ENCODE measurements around the gene PTPRO.

PTPRO gene

GRCh38 chr12:15446807-15447206 lies 124.5 kb downstream of the PTPRO start:
- DNase-seq (ENCODE audit: low read depth in 2 of 2): no peak

GRCh38 chr12:15453613-15454012 lies 131.3 kb downstream of the PTPRO start:
- DNase-seq (ENCODE audit: low read depth in 2 of 2): no peak

GRCh38 chr12:15458008-15458407 lies 135.7 kb downstream of the PTPRO start:
- DNase-seq (ENCODE audit: low read depth in 2 of 2): no peak

GRCh38 chr12:15468911-15469310 lies 146.6 kb downstream of the PTPRO start:
- DNase-seq (ENCODE audit: low read depth in 2 of 2): no peak

- DNase-seq (ENCODE audit: low read depth in 2 of 2): no peak
Measured at GRCh38 chr12:15469356-15469755, 147.0 kb downstream of the PTPRO start.

DNA sequence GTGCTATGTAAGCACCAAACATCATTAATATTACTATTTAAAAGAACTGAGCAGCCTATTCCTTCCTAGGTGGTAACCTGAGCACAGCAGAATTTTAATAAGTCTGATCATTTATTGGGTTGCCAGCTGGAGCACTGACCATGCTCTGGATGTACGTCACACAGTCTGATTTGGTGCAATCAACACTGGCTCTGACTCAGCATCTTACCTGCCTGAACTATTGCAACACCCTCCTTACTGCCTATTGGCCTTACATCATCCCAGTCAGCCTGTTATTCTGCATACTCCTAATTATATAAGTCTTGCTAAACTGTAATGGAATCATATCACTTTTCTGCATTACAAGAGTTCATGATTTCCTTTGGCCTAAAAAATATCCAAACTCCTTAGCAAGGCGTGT lies 149.7 kb downstream of the PTPRO start:
- no peak for DNase-seq (ENCODE audit: low read depth in 2 of 2)

GRCh38 chr12:15474766-15475165 lies 152.5 kb downstream of the PTPRO start:
- DNase-seq (ENCODE audit: low read depth in 2 of 2): no peak

DNA sequence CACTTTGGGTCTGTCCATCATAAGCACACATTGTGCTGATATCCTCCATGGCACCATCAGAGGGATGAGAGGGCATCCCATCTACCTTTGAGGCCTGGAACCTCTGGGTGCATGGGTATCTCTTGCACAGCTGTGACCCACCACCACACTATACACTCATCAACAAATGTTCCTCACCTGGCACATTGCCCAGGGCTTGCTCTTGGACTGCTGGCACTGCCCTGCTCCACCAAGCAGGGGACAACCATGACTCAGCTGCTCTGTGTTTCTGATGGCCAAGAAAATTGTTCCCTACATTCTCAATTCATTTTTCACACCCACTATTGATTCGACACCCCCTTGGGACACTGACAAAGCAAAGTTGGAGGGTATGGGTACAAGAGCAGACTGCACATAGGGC lies 155.5 kb downstream of the PTPRO start:
- DNase-seq (ENCODE audit: low read depth in 2 of 2): no peak

DNA sequence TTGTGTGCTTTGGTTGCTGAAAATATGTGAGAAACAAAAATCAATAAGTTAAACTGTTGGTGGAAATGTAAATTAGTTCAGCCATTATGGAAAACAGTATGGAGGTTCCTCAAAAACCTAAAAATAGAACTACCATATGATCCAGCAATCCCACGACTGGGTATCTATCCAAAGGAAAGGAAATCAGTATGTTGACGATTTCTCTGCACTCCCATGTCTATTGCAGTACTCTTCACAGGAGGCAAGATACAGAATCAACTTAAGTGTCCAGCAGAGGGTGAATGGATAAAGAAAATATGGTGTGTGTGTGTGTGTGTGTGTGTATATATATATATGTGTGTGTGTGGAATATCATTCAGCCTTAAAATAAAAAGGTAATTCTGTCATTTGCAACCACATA lies 159.5 kb downstream of the PTPRO start:
- no peak for DNase-seq (ENCODE audit: low read depth in 2 of 2)

- no peak for DNase-seq (ENCODE audit: low read depth in 2 of 2)
Measured at GRCh38 chr12:15485466-15485865, 163.2 kb downstream of the PTPRO start.

DNA sequence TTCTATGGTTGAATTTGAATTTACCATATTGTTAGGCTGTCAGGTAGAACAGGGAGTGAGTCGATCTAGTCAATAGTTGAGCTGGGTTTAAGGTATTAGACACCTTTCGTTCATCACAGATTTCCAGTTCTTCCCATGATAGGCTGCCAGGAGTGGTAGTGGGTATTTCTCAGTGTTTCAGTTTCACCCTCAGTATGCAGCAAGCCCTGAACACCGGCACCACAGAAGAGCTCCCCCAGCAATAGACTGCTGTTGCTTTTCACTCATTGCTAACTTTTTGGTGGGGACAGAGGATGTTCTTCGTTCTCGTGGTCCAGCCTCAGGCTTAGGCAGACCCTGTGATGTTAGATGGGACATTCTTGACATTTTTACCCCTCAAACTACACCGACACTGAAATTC lies 164.6 kb downstream of the PTPRO start:
- DNase-seq (ENCODE audit: low read depth in 2 of 2): no peak

GRCh38 chr12:15488481-15488880 lies 166.2 kb downstream of the PTPRO start:
- no peak for DNase-seq (ENCODE audit: low read depth in 2 of 2)

DNA sequence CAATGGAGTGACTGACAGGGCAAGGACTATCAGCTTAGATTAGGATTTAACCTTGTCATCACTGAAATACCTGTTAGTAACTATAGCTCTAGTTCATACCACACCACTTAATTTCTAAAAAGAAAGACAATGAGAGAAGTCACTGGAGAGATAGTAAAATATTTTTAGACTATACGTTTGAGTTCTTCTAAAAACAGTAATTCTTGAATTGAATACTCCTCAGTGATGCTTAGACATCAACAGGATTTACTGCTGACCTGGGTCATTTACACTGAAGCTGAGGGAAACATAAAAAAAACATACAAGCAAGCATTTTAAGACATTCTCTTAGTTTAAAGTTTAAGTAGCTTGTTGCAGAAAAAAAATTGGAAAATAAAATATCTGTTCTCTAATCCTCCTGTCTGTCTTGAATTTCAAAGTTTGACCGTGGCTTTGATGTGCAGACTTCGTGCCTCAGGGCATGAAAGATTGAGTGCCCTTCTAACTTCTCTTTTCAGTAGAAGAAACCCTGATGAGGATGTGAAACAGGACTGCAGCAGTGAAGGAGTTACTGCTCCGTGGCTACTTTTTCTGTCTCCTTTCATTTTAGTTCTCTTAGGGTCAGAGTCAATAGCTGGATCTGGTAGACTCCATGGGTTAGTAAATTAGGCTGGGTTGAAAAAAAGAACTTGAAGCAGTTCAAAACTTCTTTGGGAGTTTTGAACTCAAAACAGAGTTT lies 172.2 kb downstream of the PTPRO start:
- no peak for DNase-seq (ENCODE audit: low read depth in 2 of 2)

DNA sequence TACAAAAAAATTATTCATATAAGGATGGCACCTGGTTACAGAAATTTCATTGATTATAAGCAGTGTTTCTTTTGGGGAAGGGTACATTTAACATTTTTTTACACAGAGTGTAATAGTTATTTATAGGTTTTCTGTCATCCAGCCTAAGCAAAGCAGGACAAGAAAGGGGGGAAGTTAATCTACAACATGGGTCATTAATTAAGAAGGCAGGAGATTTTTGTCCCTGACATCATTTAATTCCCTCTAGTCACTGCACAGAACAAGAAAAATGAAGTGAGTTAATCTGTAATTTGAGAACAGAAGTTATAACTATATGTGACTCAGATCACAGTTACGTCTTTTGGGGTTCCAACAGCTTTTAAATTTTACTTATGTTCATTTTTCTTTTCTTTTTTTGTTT lies 173.4 kb downstream of the PTPRO start:
- DNase-seq (ENCODE audit: low read depth in 2 of 2): no peak

GRCh38 chr12:15496738-15497137 lies 174.4 kb downstream of the PTPRO start:
- DNase-seq (ENCODE audit: low read depth in 2 of 2): no peak

DNA sequence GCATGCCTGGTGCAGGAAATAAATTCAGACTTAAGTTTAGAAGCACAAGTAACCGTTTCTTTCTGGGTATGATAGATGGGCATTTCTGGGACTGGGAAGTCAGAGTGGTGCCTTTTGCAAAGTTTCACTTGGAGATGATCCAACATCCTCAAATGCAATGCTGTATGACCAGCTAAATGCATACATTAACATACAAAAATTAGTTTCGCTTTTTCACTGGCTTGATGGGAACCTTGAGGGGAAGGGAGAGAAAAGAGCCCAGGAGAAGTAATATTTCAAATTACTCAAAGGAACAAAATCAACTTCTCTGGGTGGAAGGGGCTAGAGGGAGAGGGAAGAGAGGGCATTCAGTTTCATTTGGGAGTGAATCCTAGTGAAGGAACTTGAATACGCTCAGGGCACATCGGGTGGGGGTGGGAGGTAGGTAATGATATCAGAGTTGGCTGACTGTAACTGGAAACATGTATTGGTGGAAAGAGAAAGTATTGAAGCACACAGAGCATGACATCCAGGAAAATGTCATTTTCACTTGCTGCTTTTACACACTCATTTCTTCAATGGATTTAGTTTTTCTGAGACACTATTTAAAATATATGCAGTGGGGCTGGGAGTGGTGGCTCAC lies 175.5 kb downstream of the PTPRO start:
- no peak for DNase-seq (ENCODE audit: low read depth in 2 of 2)

GRCh38 chr12:15502211-15502610 lies 179.9 kb downstream of the PTPRO start:
- no peak for DNase-seq (ENCODE audit: low read depth in 2 of 2)

DNA sequence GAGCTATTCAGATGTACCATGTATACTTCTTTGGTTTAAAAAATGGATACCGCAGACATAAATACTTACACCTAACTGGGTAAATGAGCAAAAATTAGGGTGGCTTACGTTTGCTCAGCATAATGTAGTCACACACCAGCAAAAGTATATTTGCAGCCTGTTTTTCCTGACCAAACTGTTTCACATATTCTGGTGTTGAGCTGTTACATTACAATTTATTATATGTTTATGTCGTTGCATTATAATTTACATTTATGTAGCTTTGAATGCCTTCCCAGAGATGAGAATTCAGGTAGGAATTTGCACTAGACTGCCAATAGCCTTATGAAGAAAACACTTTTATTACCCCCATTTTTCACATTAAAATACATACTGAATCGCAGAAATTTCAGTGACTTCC lies 183.3 kb downstream of the PTPRO start:
- DNase-seq (ENCODE audit: low read depth in 2 of 2): no peak

DNA sequence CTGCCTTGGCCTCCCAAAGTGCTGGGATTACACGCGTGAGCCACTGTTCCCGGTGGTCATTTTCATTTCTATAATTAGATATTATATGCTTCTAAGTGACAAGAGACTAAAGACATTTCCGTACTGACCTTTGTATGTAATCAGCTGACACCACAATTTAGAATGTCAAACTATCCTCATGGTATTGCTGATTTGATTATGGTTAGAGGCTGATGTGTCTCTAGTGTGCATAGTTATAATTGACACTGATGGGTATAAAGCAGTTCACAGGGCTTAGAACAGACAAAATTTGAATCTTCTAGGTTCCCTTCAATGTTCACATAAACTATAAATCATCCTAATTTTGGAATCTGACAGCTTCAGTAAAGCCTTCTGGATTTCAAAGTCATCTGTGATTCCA lies 192.7 kb downstream of the PTPRO start:
- no peak for DNase-seq (ENCODE audit: low read depth in 2 of 2)

GRCh38 chr12:15520083-15520482 lies 197.8 kb downstream of the PTPRO start:
- DNase-seq (ENCODE audit: low read depth in 2 of 2): no peak

DNA sequence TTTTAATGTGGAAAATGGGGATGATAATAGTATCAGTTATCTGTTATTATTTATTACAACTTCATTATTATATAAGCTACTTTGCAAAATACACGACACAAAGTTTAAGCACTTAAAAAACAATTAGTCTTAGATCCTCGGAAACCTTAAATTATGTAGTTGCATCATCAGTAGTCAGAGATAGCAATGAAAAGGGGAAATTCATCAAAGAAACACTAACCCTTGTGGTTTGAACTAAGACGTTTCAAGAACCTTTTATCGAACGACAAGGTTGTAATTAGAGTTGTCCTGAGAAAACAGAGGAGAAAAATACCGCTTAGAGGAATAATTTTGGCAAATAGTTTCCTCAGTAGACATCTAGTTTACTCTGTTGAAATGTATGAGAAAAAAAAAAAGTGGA lies 198.5 kb downstream of the PTPRO start:
- DNase-seq (ENCODE audit: low read depth in 2 of 2): no peak

- no peak for DNase-seq (ENCODE audit: low read depth in 2 of 2)
Measured at GRCh38 chr12:15522574-15523187, 200.4 kb downstream of the PTPRO start.

- no peak for DNase-seq (ENCODE audit: low read depth in 2 of 2)
Measured at GRCh38 chr12:15525441-15525840, 203.1 kb downstream of the PTPRO start.
